ENCODE results near the gene ANKRD9. TPM values are rescaled to one million over a fixed set of nuclear protein-coding genes. Genes with fewer than 3 reads are reported as not detected.

ANKRD9 gene
- polyA plus RNA-seq, 6 donors from 2014 or later: 0.08 to 0.49 (median 0.17) TPM; not detected in 1

GRCh38 chr14:102484316-102484715, 25.3 kb downstream of the ANKRD9 start:
- no peaks in the 10 kb centered on the region for H3K27me3 Mint-ChIP-seq
- peaks cover 5 to 14% (median 7%) of the 10 kb centered on the region in 7 donors for H3K9me3 Mint-ChIP-seq
- H3K4me3 Mint-ChIP-seq: no peak overlapping the region
- DNase-seq: no peak
- H3K4me1 Mint-ChIP-seq: peaks cover 0 to 11% (median 5%) of the 10 kb centered on the region in 3 donors
- ATAC-seq (ENCODE audit: low read depth in 2 of 2): no peak
- peaks cover 5 to 24% of the 10 kb centered on the region in 2 donors for H3K36me3 Mint-ChIP-seq
- H3K27ac Mint-ChIP-seq: no peak overlapping the region

GRCh38 chr14:102481791-102482238, 27.8 kb downstream of the ANKRD9 start:
- peaks cover 5 to 24% of the 10 kb centered on the region in 2 donors for H3K36me3 Mint-ChIP-seq
- peaks cover 0 to 14% (median 5%) of the 10 kb centered on the region in 3 donors for H3K4me1 Mint-ChIP-seq
- ATAC-seq (ENCODE audit: low read depth in 2 of 2): no peak
- no peak for DNase-seq
- peaks cover 5 to 14% (median 7%) of the 10 kb centered on the region in 7 donors for H3K9me3 Mint-ChIP-seq
- peak overlapping the region in 1 of 6 donors; percentile 33 for H3K27ac Mint-ChIP-seq
- H3K4me3 Mint-ChIP-seq: no peak overlapping the region
- no peaks in the 10 kb centered on the region for H3K27me3 Mint-ChIP-seq

- ATAC-seq (ENCODE audit: low read depth in 2 of 2) (no peak), DNase-seq (no peak)
- Mint-ChIP-seq H3K4me1 (peaks cover 0 to 15% (median 5%) of the 10 kb centered on the region in 3 donors), H3K9me3 (peaks cover 5 to 14% (median 7%) of the 10 kb centered on the region in 7 donors), H3K36me3 (peaks cover 5 to 24% of the 10 kb centered on the region in 2 donors), H3K4me3 (no peak overlapping the region), H3K27ac (no peak overlapping the region), H3K27me3 (no peaks in the 10 kb centered on the region)
These were observed 28.2 kb downstream of the ANKRD9 start for GRCh38 chr14:102481371-102481770.

GRCh38 chr14:102479777-102480176, 29.8 kb downstream of the ANKRD9 start:
- Mint-ChIP-seq H3K27me3 (no peaks in the 10 kb centered on the region), H3K4me1 (peaks cover 0 to 16% (median 5%) of the 10 kb centered on the region in 3 donors), H3K27ac (peak overlapping the region in 1 of 6 donors; percentile 58), H3K36me3 (peaks cover 5 to 24% of the 10 kb centered on the region in 2 donors), H3K4me3 (no peak overlapping the region), H3K9me3 (peaks cover 5 to 14% (median 7%) of the 10 kb centered on the region in 7 donors)
- no peak for ATAC-seq (ENCODE audit: low read depth in 2 of 2)
- no peak for DNase-seq

GRCh38 chr14:102479107-102479506, 30.5 kb downstream of the ANKRD9 start:
- peaks cover 0 to 16% (median 5%) of the 10 kb centered on the region in 3 donors for H3K4me1 Mint-ChIP-seq
- H3K4me3 Mint-ChIP-seq: no peak overlapping the region
- peaks cover 5 to 21% of the 10 kb centered on the region in 2 donors for H3K36me3 Mint-ChIP-seq
- peaks cover 5 to 14% (median 7%) of the 10 kb centered on the region in 7 donors for H3K9me3 Mint-ChIP-seq
- no peaks in the 10 kb centered on the region for H3K27me3 Mint-ChIP-seq
- ATAC-seq (ENCODE audit: low read depth in 2 of 2) (no peak), DNase-seq (no peak)
- H3K27ac Mint-ChIP-seq: peak overlapping the region in 1 of 6 donors; percentile 37

- DNase-seq (no peak), ATAC-seq (ENCODE audit: low read depth in 2 of 2) (no peak)
- Mint-ChIP-seq H3K4me3 (no peak overlapping the region), H3K27ac (no peak overlapping the region), H3K36me3 (peaks cover 0 to 9% of the 10 kb centered on the region in 2 donors), H3K27me3 (no peaks in the 10 kb centered on the region), H3K4me1 (peaks cover 0 to 11% (median 0%) of the 10 kb centered on the region in 3 donors), H3K9me3 (no peaks in the 10 kb centered on the region)
These were observed 34.6 kb downstream of the ANKRD9 start for GRCh38 chr14:102474934-102475333.

- H3K4me3 Mint-ChIP-seq: no peak overlapping the region
- H3K9me3 Mint-ChIP-seq: no peaks in the 10 kb centered on the region
- ATAC-seq (ENCODE audit: low read depth in 2 of 2) (no peak), DNase-seq (no peak)
- peaks cover 0 to 2% (median 0%) of the 10 kb centered on the region in 3 donors for H3K4me1 Mint-ChIP-seq
- H3K27ac Mint-ChIP-seq: no peak overlapping the region
- no peaks in the 10 kb centered on the region for H3K27me3 Mint-ChIP-seq
- H3K36me3 Mint-ChIP-seq: peaks cover 8 to 18% of the 10 kb centered on the region in 2 donors
These were observed 36.0 kb downstream of the ANKRD9 start for GRCh38 chr14:102473559-102473958.

GRCh38 chr14:102472791-102473150, 36.8 kb downstream of the ANKRD9 start:
- peaks cover 0 to 2% (median 0%) of the 10 kb centered on the region in 3 donors for H3K4me1 Mint-ChIP-seq
- ATAC-seq (ENCODE audit: low read depth in 2 of 2) (no peak), DNase-seq (no peak)
- H3K36me3 Mint-ChIP-seq: peaks cover 8 to 18% of the 10 kb centered on the region in 2 donors
- H3K27me3 Mint-ChIP-seq: no peaks in the 10 kb centered on the region
- no peaks in the 10 kb centered on the region for H3K9me3 Mint-ChIP-seq
- H3K27ac Mint-ChIP-seq: no peak overlapping the region
- no peak overlapping the region for H3K4me3 Mint-ChIP-seq

GRCh38 chr14:102471921-102472790, 37.4 kb downstream of the ANKRD9 start:
- no peak for DNase-seq
- Mint-ChIP-seq H3K27ac (peak overlapping the region in 2 of 6 donors; percentile 21 to 60), H3K4me1 (peaks cover 0 to 2% (median 0%) of the 10 kb centered on the region in 3 donors), H3K4me3 (no peak overlapping the region), H3K9me3 (no peaks in the 10 kb centered on the region), H3K27me3 (no peaks in the 10 kb centered on the region), H3K36me3 (peaks cover 8 to 18% of the 10 kb centered on the region in 2 donors)
- ATAC-seq (ENCODE audit: low read depth in 2 of 2): no peak

- DNase-seq: no peak
- no peak for ATAC-seq (ENCODE audit: low read depth in 2 of 2)
- Mint-ChIP-seq H3K27me3 (no peaks in the 10 kb centered on the region), H3K4me1 (no peaks in the 10 kb centered on the region), H3K36me3 (peaks cover 8 to 24% of the 10 kb centered on the region in 2 donors), H3K9me3 (no peaks in the 10 kb centered on the region), H3K27ac (no peak overlapping the region), H3K4me3 (no peak overlapping the region)
These were observed 40.3 kb downstream of the ANKRD9 start for GRCh38 chr14:102469261-102469660.

- DNase-seq: no peak
- H3K4me1 Mint-ChIP-seq: no peaks in the 10 kb centered on the region
- H3K4me3 Mint-ChIP-seq: no peak overlapping the region
- peak overlapping the region in 1 of 6 donors; percentile 68 for H3K27ac Mint-ChIP-seq
- no peaks in the 10 kb centered on the region for H3K9me3 Mint-ChIP-seq
- peaks cover 8 to 25% of the 10 kb centered on the region in 2 donors for H3K36me3 Mint-ChIP-seq
- no peak for ATAC-seq (ENCODE audit: low read depth in 2 of 2)
- H3K27me3 Mint-ChIP-seq: no peaks in the 10 kb centered on the region
These were observed 44.7 kb downstream of the ANKRD9 start for GRCh38 chr14:102464846-102465341.

GRCh38 chr14:102464006-102464405, 45.6 kb downstream of the ANKRD9 start:
- no peaks in the 10 kb centered on the region for H3K4me1 Mint-ChIP-seq
- no peaks in the 10 kb centered on the region for H3K9me3 Mint-ChIP-seq
- peak overlapping the region in 1 of 6 donors; percentile 75 for H3K27ac Mint-ChIP-seq
- H3K36me3 Mint-ChIP-seq: peaks cover 0 to 16% of the 10 kb centered on the region in 2 donors
- H3K4me3 Mint-ChIP-seq: no peak overlapping the region
- H3K27me3 Mint-ChIP-seq: no peaks in the 10 kb centered on the region
- DNase-seq (no peak), ATAC-seq (ENCODE audit: low read depth in 2 of 2) (no peak)

- Mint-ChIP-seq H3K27me3 (no peaks in the 10 kb centered on the region), H3K36me3 (peaks cover 0 to 16% of the 10 kb centered on the region in 2 donors), H3K4me3 (no peak overlapping the region), H3K9me3 (no peaks in the 10 kb centered on the region), H3K4me1 (no peaks in the 10 kb centered on the region), H3K27ac (peak overlapping the region in 1 of 6 donors; percentile 66)
- ATAC-seq (ENCODE audit: low read depth in 2 of 2) (no peak), DNase-seq (no peak)
These were observed 47.2 kb downstream of the ANKRD9 start for GRCh38 chr14:102462391-102462790.
